Mesenchymal stem cell (in vitro differentiated cells and primary cell): ENCODE results near the gene SGK1.
A peak's percentile ranks its signal among the peaks of the same experiment; 100 is the strongest.

Source experiments
- DNase-seq: peaks from one replicate; pipeline ENCODE4 v3.0.0-alpha.2; 2013
- H2AFZ ChIP-seq: one replicate; pipeline ENCODE4 v1.6.1; 2013; ENCODE audit warnings: low read depth, mild to moderate bottlenecking, control low read depth, inconsistent platforms, low read length, moderate library complexity
- H2AK5ac ChIP-seq: 2 replicates; pipeline ENCODE4 v1.6.1; 2013; ENCODE audit warnings: low read length, moderate library complexity, mild to moderate bottlenecking, inconsistent platforms; ENCODE audit not compliant: severe bottlenecking
- H2BK120ac ChIP-seq: one replicate; pipeline ENCODE4 v1.6.1; 2013; ENCODE audit warnings: low read depth, mild to moderate bottlenecking, inconsistent platforms, low read length, moderate library complexity
- H2BK12ac ChIP-seq, 2 experiments: one replicate each; pipeline ENCODE4 v1.6.1; 2013; ENCODE audit warnings: inconsistent platforms in 2 of 2, low read length in 2 of 2, mild to moderate bottlenecking in 2 of 2, moderate library complexity in 2 of 2, control low read depth in 1 of 2
- H2BK15ac ChIP-seq: one replicate; pipeline ENCODE4 v1.6.1; 2013; ENCODE audit warnings: mild to moderate bottlenecking, low read depth, inconsistent platforms; ENCODE audit not compliant: poor library complexity, severe bottlenecking
- H2BK5ac ChIP-seq: 2 replicates; pipeline ENCODE4 v1.6.1; 2013; ENCODE audit warnings: low read depth, mild to moderate bottlenecking, low read length, control low read depth, inconsistent platforms; ENCODE audit not compliant: poor library complexity, severe bottlenecking
- H3K14ac ChIP-seq, 2 experiments: one replicate each; pipeline ENCODE4 v1.6.1; 2013; ENCODE audit warnings: inconsistent platforms in 2 of 2, low read length in 2 of 2, control low read depth in 1 of 2, mild to moderate bottlenecking in 1 of 2, moderate library complexity in 1 of 2
- H3K18ac ChIP-seq, 2 experiments: one replicate each; pipeline ENCODE4 v1.6.1; 2013; ENCODE audit warnings: inconsistent platforms in 2 of 2, low read length in 2 of 2, control low read depth in 1 of 2, low read depth in 1 of 2, mild to moderate bottlenecking in 1 of 2
- H3K23ac ChIP-seq, 2 experiments: one replicate each; pipeline ENCODE4 v1.6.1; 2013; ENCODE audit warnings: inconsistent platforms in 2 of 2, low read length in 2 of 2, mild to moderate bottlenecking in 2 of 2, moderate library complexity in 2 of 2, control low read depth in 1 of 2
- H3K27ac ChIP-seq: 2 replicates; pipeline ENCODE4 v1.5.1; 2013; ENCODE audit warnings: mild to moderate bottlenecking, moderate library complexity, low read length, control low read depth, inconsistent platforms; ENCODE audit not compliant: poor library complexity, severe bottlenecking
- H3K27me3 ChIP-seq, 2 experiments: 2 replicates each; pipeline versions ENCODE4 v1.6.1 to v1.7.0; 2013; ENCODE audit warnings: low read length in 2 of 2, mild to moderate bottlenecking in 2 of 2, moderate library complexity in 2 of 2, control low read depth in 1 of 2, inconsistent platforms in 1 of 2; ENCODE audit not compliant: control insufficient read depth in 1 of 2, insufficient read depth in 1 of 2
- H3K36me3 ChIP-seq, 2 experiments: 2 replicates each; pipeline versions ENCODE4 v1.6.1 to v1.7.0; 2013; ENCODE audit warnings: low read length in 2 of 2, control low read depth in 1 of 2, inconsistent platforms in 1 of 2, low read depth in 1 of 2, mild to moderate bottlenecking in 1 of 2; ENCODE audit not compliant: insufficient read depth in 2 of 2, control insufficient read depth in 1 of 2
- H3K4ac ChIP-seq, 2 experiments: one replicate each; pipeline ENCODE4 v1.6.1; 2013; ENCODE audit warnings: inconsistent platforms in 2 of 2, low read length in 2 of 2, mild to moderate bottlenecking in 2 of 2, moderate library complexity in 2 of 2, control low read depth in 1 of 2, low read depth in 1 of 2
- H3K4me1 ChIP-seq: 2 replicates; pipeline ENCODE4 v1.6.1; 2013; ENCODE audit warnings: low read depth, low read length, control low read depth; ENCODE audit not compliant: control insufficient read depth, insufficient read depth
- H3K4me2 ChIP-seq: 2 replicates; pipeline ENCODE4 v1.6.1; 2013; ENCODE audit warnings: low read length, mild to moderate bottlenecking, inconsistent platforms; ENCODE audit not compliant: poor library complexity, severe bottlenecking
- H3K4me3 ChIP-seq, 2 experiments: 2 replicates each; pipeline versions ENCODE4 v1.5.1 to v1.7.0; 2013; ENCODE audit warnings: low read length in 2 of 2, mild to moderate bottlenecking in 2 of 2, control low read depth in 1 of 2, low read depth in 1 of 2; ENCODE audit not compliant: insufficient read depth in 1 of 2
- H3K79me1 ChIP-seq: replicated peaks from 2 replicates; pipeline ENCODE4 v1.6.1; 2013; ENCODE audit warnings: mild to moderate bottlenecking, control low read depth, low read length, inconsistent platforms; ENCODE audit not compliant: poor library complexity, severe bottlenecking
- H3K9ac ChIP-seq: 2 replicates; pipeline ENCODE4 v1.7.0; 2013; ENCODE audit warnings: mild to moderate bottlenecking, low read length, moderate library complexity
- H3K9me3 ChIP-seq: 2 replicates; pipeline ENCODE4 v1.7.0; 2013; ENCODE audit warnings: mild to moderate bottlenecking, low read length; ENCODE audit not compliant: control insufficient read depth
- H4K8ac ChIP-seq: one replicate; pipeline ENCODE4 v1.6.1; 2013; ENCODE audit warnings: inconsistent platforms, mild to moderate bottlenecking, low read length, moderate library complexity
- H4K91ac ChIP-seq: one replicate; pipeline ENCODE4 v1.6.1; 2013; ENCODE audit warnings: mild to moderate bottlenecking, low read length, inconsistent platforms
- WGBS: methylation state at CpG from one replicate; pipeline ENCODE4 v1.1.7; 2013; ENCODE audit warnings: mixed read lengths; 5-methylcytosine and 5-hydroxymethylcytosine counted together

The SGK1 gene

DNA sequence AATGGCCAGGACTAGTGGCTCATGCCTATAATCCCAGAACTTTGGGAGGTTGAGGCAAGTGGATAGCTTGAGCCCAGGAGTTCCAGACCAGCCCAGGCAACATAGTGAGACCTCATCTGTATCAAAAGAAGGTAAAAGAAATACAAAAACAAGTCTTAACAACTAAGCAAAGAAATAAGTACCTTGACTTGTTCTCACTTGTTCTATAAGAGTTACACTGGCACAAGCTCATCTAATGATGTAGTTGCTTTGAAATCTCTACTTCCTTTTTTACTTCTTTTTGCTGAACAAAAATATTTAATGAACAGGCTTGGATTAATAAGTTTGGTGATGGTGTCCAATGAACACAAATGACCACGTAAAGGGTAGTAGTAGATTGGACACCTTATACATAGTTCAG lies 72.2 kb downstream of the SGK1 start:
- H2BK12ac ChIP-seq: no peak overlapping the region
- no peak overlapping the region for H3K14ac ChIP-seq
- H3K27ac ChIP-seq: no peak overlapping the region
- no peak overlapping the region for H2AFZ ChIP-seq
- no peaks in the 10 kb centered on the region for H3K27me3 ChIP-seq
- no peak overlapping the region for H3K18ac ChIP-seq
- H3K4ac ChIP-seq: no peak overlapping the region
- H4K8ac ChIP-seq: no peak overlapping the region
- peaks cover 3% of the 10 kb centered on the region for H3K4me1 ChIP-seq
- no peak overlapping the region for H3K23ac ChIP-seq
- H3K4me3 ChIP-seq: no peak overlapping the region
- no peaks in the 10 kb centered on the region for H3K79me1 ChIP-seq
- no peak overlapping the region for H4K91ac ChIP-seq
- no peak overlapping the region for H3K9ac ChIP-seq
- no CpG with 5 or more reads among the region's 1 CpG for WGBS
- no peaks in the 10 kb centered on the region for H3K9me3 ChIP-seq
- H3K36me3 ChIP-seq: no peaks in the 10 kb centered on the region
- H2AK5ac ChIP-seq: no peak overlapping the region
- no peak for DNase-seq
- no peak overlapping the region for H2BK15ac ChIP-seq
- no peak overlapping the region for H3K4me2 ChIP-seq
- no peak overlapping the region for H2BK5ac ChIP-seq
- H2BK120ac ChIP-seq: no peak overlapping the region

DNA sequence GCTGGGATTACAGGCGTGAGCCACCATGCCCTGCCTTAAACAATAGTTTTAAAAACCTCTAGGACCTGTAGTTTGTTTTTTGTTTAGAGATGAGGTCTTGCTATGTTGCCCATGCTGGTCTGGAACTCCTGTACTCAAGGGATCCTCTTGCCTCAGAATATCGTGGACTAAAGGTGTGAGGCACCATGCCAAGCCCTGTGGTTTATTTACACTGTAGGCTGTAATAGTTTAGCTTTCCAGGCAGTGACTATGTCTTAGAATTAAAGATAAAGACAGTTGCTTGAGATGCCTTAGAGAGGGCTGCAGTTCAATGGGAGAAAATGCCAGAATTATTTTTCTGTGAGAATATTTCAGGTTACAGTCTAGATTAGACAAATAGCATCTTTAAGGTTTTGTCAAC lies 72.9 kb downstream of the SGK1 start:
- Histone ChIP-seq H2BK15ac (no peak overlapping the region), H3K9ac (no peak overlapping the region), H3K36me3 (no peaks in the 10 kb centered on the region), H3K4me1 (peaks cover 3% of the 10 kb centered on the region), H3K79me1 (no peaks in the 10 kb centered on the region), H3K4me2 (no peak overlapping the region), H3K9me3 (no peaks in the 10 kb centered on the region), H3K4me3 (no peak overlapping the region), H3K27ac (no peak overlapping the region), H3K18ac (no peak overlapping the region), H2BK12ac (no peak overlapping the region), H3K23ac (no peak overlapping the region), H2BK120ac (no peak overlapping the region), H2AK5ac (no peak overlapping the region), H3K4ac (no peak overlapping the region), H2AFZ (no peak overlapping the region), H3K27me3 (no peaks in the 10 kb centered on the region), H3K14ac (no peak overlapping the region), H2BK5ac (no peak overlapping the region), H4K91ac (no peak overlapping the region), H4K8ac (no peak overlapping the region)
- DNase-seq: peak; percentile 20
- WGBS: 64% methylated on average over 2 of the region's 2 CpGs

DNA sequence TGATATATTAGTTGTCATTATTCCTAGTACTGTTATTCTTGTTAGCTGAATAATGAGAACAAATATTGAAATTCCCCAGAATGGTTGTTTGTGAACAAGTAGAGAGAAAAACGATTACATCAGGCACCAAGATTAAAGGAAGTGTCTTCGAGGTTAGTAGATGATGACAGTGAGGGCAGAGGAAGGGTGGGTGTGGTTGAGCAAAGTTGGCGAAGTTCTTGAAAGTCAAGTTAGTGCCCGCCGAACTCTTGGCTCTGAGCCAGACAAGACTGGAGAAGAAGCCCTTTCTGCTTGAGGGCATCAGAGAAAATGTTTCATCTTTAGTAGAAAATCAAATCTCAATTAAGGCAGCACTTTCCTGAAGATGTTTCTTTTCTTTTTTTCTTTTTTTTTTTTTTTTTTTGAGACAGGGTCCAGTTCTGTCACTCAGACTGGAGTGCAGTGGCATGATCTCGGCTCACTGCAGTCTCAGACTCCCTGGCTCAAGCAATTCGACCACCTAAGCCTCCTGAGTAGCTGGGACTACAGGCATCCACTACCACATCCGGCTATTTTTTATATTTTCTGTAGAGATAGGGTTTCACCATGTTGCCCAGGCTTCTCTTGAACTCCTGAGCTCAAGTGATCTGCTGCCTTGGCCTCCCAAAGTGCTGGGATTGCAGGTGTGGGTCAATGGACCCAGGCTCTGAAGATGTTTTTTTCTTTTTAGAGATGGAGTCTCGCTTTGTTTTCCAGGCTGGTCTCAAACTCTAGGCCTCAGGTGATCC lies 77.1 kb downstream of the SGK1 start:
- Histone ChIP-seq H3K27me3 (no peaks in the 10 kb centered on the region), H3K4me2 (no peak overlapping the region), H3K4ac (no peak overlapping the region), H3K4me3 (no peak overlapping the region), H2BK120ac (no peak overlapping the region), H3K14ac (no peak overlapping the region), H3K79me1 (no peaks in the 10 kb centered on the region), H3K36me3 (no peaks in the 10 kb centered on the region), H2BK5ac (no peak overlapping the region), H4K91ac (no peak overlapping the region), H3K27ac (no peak overlapping the region), H2BK12ac (no peak overlapping the region), H3K9ac (no peak overlapping the region), H3K9me3 (no peaks in the 10 kb centered on the region), H2AFZ (no peak overlapping the region), H3K23ac (no peak overlapping the region), H4K8ac (no peak overlapping the region), H3K18ac (peak overlapping the region in 1 of 2 experiments; percentile 12), H3K4me1 (peaks cover 3% of the 10 kb centered on the region), H2AK5ac (no peak overlapping the region), H2BK15ac (no peak overlapping the region)
- no peak for DNase-seq
- 96% methylated on average over 8 of the region's 9 CpGs for WGBS

DNA sequence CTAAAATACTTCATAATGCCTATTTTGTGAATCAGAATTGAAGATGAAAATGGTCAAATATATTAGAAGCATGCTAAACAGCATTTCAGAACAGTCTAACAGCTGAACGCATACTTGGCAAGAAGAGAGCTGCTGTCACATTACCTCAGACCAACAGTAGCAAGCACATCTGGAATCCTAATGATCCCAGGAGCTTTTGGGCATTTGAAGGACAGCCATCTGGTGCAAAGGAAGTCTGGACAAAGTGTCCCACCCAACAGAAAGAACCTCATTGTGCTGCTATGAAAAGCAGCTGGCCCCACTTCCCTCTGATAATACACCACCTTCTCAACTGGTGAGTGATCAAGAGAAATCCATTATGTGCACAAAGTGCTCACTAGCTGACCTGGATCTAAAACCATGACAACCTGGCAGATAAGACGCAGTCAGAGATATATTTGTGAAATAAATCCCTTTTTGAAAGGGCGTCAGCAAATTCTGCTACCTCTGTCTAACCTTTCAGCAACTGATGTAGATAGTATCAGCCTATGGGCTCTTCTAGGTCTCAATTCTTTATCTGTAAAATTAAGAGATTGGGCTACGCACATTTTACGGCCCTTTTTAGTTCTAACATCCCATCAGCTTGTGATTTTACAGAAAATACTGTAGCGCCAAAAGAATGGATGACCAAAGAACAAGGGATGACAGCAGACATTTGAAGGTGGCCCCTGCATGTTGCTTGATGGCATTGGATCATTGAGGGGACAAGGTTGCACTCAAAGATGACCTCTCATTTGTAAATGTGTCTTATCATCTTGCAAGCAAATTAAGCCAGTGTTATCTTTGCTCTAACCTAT lies 78.7 kb downstream of the SGK1 start:
- Histone ChIP-seq H3K4ac (no peak overlapping the region), H4K91ac (no peak overlapping the region), H3K18ac (no peak overlapping the region), H3K14ac (no peak overlapping the region), H2AK5ac (no peak overlapping the region), H2BK5ac (no peak overlapping the region), H3K4me2 (no peak overlapping the region), H3K36me3 (no peaks in the 10 kb centered on the region), H2BK12ac (no peak overlapping the region), H3K79me1 (no peaks in the 10 kb centered on the region), H3K9ac (no peak overlapping the region), H3K27ac (no peak overlapping the region), H4K8ac (no peak overlapping the region), H2AFZ (no peak overlapping the region), H3K9me3 (no peaks in the 10 kb centered on the region), H3K27me3 (no peaks in the 10 kb centered on the region), H3K4me1 (peaks cover 7% of the 10 kb centered on the region), H2BK15ac (no peak overlapping the region), H3K23ac (no peak overlapping the region), H2BK120ac (no peak overlapping the region), H3K4me3 (no peak overlapping the region)
- WGBS: 89% methylated on average over 5 of the region's 6 CpGs
- DNase-seq: no peak
